Esophagus mucosa (tissue), 1 donor: Measurements from ENCODE around the gene STK11. TPM values are rescaled to one million over a fixed set of nuclear protein-coding genes. Genes with fewer than 3 reads are reported as not detected.

Source experiments
- ATAC-seq: fragments of 200-7000 bp; cut with Tn5 transposase; one replicate; pipeline ENCODE4 v1.9.1; 2020
- total RNA-seq: library from RNA; stranded (reverse); gene quantifications from one replicate; pipeline ENCODE4 v1.2.4, GENCODE V29; 2023
- donor health status: DM: yes; HTN: yes; CAD: no.

STK11 gene
- total RNA-seq, 1 donor from 2014 or later: 35.0 TPM

- no peak for ATAC-seq
Observed at GRCh38 chr19:1251330-1252220, 46.0 kb downstream of the STK11 start.

- peak; percentile 40 for ATAC-seq
Observed at GRCh38 chr19:1252221-1252820, 46.7 kb downstream of the STK11 start.

- peak; percentile 49 for ATAC-seq
Observed at GRCh38 chr19:1252821-1253513, 47.4 kb downstream of the STK11 start.

GRCh38 chr19:1253514-1254080 is 48.0 kb downstream of the STK11 start:
- no peak for ATAC-seq

- no peak for ATAC-seq
Observed at GRCh38 chr19:1254081-1254527, 48.5 kb downstream of the STK11 start.

GRCh38 chr19:1254530-1255185 is 49.1 kb downstream of the STK11 start:
- ATAC-seq: no peak

- ATAC-seq: no peak
Observed at GRCh38 chr19:1255186-1256161, 49.9 kb downstream of the STK11 start.

- no peak for ATAC-seq
Observed at GRCh38 chr19:1256646-1257474, 51.3 kb downstream of the STK11 start.

- no peak for ATAC-seq
Observed at GRCh38 chr19:1257475-1258162, 52.0 kb downstream of the STK11 start.

GRCh38 chr19:1258163-1258492 is 52.5 kb downstream of the STK11 start:
- ATAC-seq: no peak

GRCh38 chr19:1258707-1259205 is 53.2 kb downstream of the STK11 start:
- ATAC-seq: no peak

GRCh38 chr19:1259206-1259875 is 53.8 kb downstream of the STK11 start:
- ATAC-seq: peak; percentile 6

- peak; percentile 23 for ATAC-seq
Observed at GRCh38 chr19:1259876-1260748, 54.5 kb downstream of the STK11 start.

- peak; percentile 69 for ATAC-seq
Observed at GRCh38 chr19:1260749-1261537, 55.4 kb downstream of the STK11 start.

- ATAC-seq: no peak
Observed at GRCh38 chr19:1261538-1261797, 55.9 kb downstream of the STK11 start.

- ATAC-seq: peak; percentile 46
Observed at GRCh38 chr19:1261798-1262622, 56.4 kb downstream of the STK11 start.
